GM23248 (cell line): ENCODE data around the gene ZNF101.

Experiments
- EZH2 ChIP-seq: fragments of 200-600 bp; sonication (generic); IDR thresholded peaks from 2 replicates; pipeline ENCODE4 v1.6.1; 2018; ENCODE audit warnings: antibody characterized with exemption, mild to moderate bottlenecking; ENCODE audit not compliant: insufficient read depth, poor library complexity, severe bottlenecking
- EZH2phosphoT487 ChIP-seq: fragments of 200-600 bp; sonication (generic); IDR thresholded peaks from 2 replicates; pipeline ENCODE4 v1.6.1; 2018; ENCODE audit warnings: antibody characterized with exemption, moderate library complexity, mild to moderate bottlenecking, low read depth; ENCODE audit not compliant: insufficient read depth

DNA sequence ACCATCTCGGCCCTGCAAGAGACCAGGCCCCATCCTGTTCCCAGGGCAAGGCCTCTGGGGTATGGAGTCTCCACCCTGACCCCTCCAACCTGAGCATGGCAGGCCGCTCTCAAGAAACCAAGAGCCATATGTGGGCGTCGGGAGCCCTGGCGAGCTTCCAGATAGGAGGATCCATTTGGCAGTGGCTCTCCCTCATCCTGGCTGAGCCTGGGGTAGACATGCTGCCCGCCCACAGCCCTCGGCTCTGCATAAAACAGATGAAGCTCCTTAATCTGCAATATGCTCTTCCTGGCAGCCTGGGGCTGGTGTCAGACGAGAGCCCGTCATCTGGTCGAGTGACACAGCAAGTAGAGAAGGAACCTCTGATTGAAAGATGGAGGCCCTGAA, 11.2 kb upstream of the ZNF101 start:
- no peak for TF ChIP-seq EZH2
- no peak for TF ChIP-seq EZH2phosphoT487
